NCI-H1436 treated with DMSO at 0.1 percent for 48 hours (cell line): Measurements from ENCODE around the gene DEPP1.
A peak's percentile ranks its signal among the peaks of the same experiment; 100 is the strongest.
"Not testable (repeated sequence)": the region's sequence is repeated elsewhere in the genome, so short reads cannot be mapped to it uniquely, and the experiment has no call there.

Experiments used
- DNase-seq: peaks from one replicate; lab custom pipeline; 2025; lab: John Stamatoyannopoulos, UW

DEPP1 gene, protein sequence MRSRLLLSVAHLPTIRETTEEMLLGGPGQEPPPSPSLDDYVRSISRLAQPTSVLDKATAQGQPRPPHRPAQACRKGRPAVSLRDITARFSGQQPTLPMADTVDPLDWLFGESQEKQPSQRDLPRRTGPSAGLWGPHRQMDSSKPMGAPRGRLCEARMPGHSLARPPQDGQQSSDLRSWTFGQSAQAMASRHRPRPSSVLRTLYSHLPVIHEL

DNA sequence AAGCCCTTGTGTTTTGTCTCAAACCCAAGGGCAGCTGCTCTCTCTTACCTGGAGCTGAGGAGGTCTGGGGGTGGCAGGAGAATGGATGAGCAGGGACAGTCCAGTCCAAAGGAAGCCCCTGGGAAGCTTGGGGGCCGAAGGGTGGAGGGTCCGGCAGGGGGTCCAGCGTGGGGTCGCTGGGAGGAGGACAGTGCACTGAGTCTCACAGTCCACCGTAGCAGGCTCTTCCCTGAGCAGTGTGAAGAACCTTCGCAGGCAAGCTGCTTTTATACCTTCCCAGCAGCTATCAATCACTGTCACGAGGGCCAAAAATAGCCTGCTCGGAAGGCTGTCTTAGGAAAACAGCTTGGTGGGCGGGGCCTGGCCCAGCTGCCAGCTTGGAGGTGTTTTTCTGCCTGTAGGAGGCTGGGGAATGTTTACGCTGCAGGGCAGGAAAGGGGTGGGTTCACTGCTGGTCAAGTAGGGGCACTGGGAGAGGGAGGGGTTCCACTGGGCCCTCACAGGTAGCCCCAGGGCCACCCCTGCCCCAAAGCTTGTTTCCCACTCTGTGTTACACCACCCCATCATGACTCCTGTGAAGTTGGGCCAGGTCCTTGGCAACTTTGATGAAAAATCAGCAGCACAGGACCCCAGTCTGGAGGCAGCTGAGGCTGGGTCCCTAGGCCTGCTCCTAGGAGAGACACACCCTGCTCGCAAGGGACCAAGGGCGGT, at the start of gene DEPP1:
Gene DEPP1, minus strand, starts transcription at position 240 of the 711 bp plus-strand sequence. CDS start 779 bp downstream, outside the sequence.
- peak; percentile 91 for DNase-seq

DNA sequence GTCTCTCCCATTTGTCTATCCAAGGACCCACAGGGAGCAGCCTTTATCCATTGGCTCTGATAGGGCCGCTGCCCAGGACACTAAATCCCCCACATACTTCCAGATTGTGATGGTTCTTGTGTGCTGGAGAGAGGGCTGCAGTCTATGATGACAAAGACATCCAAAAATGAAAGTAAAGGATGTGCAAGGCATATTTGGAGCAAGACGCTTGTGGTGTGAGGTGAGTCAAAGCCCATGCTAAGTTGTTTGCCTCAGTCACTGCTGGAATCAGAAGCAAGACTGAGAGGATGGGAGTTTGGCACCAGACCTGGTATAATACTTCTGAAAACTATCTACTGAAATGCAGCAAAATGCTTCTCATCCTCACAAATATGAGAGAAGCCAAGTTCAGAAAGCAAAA, 44.8 kb upstream of the DEPP1 start:
- DNase-seq = no peak

DNA sequence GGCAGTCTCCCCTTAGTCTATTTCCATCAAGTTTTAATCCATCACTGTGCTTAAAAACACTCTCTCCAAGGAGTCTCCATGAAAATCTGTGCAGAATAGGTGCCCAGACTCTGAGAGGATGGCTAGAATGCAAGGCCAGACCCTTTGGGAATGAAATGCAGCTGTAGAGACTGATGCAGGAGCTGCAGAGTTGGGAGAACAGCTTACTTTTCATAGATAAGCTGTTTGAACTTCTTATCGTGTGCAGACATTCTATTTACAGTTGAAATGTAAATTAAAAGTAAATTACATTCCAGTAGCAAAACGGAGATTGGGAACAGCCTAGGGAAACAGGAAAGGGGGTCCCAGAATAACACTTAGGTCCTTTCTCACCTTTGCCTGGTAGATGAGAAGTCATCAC, 37.0 kb upstream of the DEPP1 start:
- no peak for DNase-seq

DNA sequence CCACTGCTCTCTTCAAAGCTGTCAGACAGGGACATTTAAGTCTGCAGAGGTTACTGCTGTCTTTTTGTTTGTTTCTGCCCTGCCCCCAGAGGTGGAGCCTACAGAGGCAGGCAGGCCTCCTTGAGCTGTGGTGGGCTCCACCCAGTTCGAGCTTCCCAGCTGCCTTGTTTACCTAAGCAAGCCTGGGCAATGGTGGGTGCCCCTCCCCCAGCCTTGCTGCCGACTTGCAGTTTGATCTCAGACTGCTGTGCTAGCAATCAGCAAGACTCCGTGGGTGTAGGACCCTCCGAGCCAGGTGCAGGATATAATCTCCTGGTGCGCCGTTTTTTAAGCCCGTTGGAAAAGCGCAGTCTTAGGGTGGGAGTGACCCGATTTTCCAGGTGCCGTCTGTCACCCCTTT, 35.9 kb upstream of the DEPP1 start:
- DNase-seq = not testable (repeated sequence)

DNA sequence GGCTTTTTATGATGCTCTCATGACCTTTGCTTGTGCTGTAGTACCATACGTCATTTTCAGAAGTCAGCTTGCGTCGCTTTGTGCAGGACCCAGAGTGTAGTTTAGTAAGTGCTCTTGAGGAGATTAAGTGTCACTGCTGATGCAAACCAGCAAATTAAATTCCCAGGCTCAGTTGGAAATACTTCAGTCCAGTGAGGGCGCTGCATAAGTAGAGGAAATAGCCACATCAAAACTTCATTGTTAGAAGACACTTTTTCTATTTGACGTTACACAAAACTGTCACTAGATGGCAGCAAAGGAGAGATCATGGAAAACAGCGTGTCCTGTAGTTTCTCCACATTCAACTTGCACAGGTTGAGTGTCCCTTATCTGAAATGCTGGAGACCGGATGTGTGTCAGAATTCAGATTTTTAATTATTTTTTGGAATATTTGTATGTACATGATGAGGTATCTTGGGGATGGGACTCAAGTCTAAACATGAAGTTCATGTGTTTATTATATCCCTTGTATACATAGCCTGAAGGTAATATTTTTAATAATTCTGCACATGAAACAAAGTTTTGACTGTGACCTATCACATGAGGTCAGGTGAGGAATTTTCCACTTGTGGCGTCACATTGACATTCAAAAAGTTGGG, 30.0 kb upstream of the DEPP1 start:
- peak; percentile 51 for DNase-seq

DNA sequence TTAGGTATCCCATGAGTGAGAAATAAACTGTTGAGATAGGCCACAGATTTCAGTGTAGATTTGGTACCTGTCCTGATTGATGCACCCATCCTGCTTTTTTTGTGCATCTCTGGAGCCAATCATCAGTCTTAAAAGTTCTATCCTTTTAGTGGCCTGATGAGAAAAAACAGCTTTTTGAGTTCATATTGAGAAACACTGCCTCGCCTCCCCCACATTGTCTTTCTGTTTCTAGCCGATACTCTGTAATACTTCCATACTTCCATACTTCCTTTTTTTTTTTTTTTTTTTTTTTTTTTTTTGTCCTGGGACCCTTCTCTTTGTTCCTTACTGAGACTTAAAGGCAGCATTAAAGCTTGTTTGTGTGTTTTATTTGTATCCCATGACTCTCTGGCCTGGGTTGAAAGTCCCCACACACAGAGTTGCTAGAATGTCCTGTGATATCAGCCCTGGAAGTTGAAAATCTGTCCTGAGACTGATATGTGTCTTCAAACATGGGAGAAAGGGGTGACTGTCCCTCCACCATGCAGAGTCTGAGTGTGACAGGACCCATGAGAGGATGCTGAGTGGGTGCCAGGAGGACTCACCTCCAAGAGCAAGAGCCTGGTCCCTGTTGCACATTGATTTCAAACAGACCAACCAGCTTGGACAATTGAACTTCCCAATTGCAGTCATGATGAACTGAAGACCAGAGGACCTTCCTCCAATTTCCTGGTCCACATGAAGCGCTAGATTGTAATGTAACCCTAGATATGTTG, 27.8 kb upstream of the DEPP1 start:
- no peak for DNase-seq

DNA sequence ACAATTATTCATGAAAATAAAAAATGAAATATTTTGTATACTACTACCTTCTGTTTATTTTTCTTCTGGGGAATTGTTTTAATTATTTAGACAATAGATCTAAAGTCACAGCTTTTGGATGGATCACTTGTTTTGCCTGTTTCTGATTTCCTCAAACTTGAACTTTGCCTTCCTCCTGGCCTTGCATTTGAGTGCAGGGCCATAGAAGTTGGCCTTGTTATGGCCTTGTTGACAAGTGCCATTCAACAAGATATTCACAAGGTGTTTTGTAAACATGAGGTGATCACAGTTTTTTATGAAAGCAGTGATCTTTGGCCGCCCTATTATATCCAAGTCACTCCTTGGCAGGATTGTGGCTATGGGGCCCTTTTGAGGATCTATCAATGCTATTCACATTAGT, 26.7 kb upstream of the DEPP1 start:
- DNase-seq = no peak

DNA sequence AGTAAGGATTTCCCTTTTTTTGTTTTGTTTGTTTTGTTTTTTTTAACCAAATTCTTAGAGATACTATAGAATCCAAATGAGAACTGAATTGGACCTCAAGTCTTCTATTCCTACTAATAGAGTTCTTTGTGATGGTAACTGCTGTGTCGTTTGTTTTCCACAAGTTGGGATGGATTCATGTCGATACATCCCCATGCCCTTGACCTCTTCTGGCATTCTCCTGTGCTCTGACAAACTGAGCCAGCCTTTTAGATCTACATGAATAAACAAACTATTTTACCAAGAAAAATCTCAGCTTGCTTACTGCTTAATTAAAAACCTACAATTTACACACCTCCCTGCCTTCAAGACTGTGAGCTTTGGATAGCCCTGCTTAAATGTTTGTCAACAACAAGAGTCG, 26.1 kb upstream of the DEPP1 start:
- no peak for DNase-seq

DNA sequence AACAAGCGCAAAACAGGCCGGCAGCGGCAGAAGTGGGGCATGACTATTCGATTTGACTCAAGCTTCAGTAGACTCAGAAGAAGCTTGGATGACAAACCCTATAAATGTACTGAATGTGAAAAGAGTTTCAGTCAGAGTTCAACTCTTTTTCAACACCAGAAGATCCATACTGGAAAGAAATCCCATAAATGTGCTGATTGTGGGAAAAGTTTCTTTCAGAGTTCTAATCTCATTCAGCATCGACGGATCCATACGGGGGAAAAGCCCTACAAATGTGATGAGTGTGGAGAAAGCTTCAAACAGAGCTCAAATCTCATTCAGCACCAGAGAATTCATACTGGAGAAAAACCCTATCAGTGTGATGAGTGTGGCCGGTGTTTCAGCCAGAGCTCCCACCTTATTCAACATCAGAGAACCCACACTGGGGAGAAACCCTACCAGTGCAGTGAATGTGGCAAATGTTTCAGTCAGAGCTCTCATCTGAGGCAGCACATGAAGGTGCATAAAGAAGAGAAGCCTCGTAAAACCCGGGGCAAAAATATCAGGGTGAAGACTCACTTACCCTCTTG, 24.9 kb upstream of the DEPP1 start:
- DNase-seq = no peak

DNA sequence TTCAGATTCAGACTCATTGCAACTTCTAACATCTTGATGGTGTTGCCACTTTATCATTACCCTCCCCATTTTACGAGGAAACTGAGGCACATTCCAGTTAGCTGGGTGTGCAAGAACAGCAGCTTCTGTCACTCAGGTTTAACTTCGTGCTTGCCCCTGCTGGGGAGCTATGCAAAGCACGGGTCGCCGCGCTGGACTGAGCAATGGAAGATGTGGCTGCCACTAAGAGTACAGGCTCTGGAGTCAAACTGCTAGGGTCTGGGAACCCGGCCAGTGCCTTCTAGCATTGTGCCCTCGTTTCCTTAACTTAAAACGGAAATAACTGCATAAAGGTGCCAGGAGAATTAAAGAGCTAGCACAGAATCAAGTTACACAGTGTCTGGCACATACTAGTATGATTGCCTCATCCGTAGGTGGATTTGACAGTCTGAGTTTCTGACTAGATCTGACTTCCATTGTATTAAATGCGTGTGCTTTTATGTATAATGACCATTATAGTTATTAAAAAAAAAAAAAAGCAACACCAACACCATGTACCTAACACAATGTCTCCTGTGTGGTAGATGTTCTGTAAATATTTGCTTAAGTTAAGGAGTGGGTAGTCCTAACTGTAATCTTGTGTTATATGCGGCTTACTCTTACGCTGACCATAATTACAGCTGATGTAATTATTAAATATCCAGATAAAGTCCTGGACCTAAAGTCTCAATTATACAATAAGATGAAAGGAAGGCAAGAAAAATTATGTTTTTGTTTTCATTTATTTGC, 23.0 kb upstream of the DEPP1 start:
- DNase-seq = no peak

DNA sequence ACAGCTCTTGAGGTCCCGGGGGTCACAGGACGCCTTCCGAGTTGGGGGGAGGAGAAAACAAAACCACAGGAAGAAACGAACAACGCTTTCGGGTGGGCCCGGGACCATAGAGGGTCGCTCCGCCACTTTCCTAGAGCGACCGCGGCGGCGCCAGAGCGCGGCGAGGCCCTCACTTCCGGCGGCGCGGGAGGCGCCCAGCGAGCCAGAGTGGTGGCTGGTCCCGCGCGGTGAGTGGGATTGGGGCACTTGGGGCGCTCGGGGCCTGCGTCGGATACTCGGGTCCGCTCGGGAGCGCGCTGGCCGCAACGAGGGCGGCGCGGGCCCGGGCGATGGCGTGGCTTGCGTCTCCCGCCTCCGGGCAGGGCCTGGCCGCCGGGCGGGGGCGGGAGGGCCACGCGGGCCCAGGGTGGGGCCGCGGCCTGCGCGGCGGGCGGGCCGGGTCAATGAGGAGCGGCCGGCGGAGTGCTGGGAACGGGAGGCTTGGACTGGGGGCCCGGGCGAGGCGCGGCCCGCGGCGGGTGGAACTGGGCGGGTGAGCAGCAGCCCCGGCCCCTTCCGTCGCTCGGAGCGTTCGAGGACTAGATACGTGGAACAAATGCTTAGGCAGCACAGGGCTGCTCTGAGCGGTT, 22.3 kb upstream of the DEPP1 start, which contains the start of gene ZNF22:
Gene ZNF22, plus strand, starts transcription at position 172 of the 629 bp plus-strand sequence. CDS start 2,446 bp downstream, outside the sequence.
- no peak for DNase-seq

DNA sequence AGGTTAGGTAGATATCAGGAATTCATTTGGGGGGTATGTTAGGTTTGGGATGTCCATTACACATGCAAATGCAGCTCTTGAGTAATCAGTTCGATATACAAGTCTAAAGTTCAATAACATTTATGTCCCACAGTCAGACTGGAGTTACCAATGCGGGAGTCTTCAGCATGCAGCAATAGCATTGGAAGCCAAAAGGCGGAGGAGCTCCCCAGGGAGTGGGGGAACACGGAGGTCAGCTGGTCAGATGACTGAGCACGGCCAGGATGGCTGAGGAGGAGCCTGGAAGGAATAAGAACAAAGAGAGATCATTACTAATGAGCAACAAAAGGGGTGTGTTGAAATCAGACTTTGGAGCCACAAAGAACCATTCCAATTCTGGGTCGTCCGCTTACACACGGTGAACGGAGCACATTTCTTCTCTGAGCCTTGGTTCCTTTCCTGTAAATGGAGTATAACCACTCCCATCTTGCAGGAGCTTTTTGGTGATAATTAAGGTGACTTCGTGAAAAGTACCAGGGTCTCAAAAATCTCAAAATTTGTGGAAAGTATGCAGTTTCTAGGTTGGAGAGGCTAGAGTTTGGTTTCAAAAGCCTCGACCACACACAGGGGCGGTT, 21.6 kb upstream of the DEPP1 start:
- DNase-seq = no peak

DNA sequence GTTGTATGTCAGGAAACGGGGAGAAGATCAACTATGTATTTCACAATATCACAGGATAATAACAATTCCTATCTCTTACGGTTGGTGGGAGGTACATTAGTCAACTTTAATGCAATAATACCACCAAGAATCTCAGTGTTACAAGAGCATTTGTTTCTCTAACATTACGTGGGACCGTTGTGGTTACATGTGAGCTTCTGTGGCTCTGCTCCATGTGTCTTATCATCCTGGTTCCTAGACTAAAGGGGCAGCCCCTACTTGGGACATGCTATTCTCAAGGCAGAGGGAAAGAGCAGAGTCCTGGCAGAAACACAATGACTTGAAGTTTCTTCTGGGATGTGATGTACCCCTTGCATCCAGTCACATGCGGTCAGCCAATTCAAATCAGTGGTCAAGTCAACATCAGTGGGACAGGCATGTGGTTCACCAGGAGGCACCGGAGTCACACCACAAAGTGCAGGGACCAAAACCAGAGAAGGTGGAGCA, 19.6 kb upstream of the DEPP1 start:
- no peak for DNase-seq

DNA sequence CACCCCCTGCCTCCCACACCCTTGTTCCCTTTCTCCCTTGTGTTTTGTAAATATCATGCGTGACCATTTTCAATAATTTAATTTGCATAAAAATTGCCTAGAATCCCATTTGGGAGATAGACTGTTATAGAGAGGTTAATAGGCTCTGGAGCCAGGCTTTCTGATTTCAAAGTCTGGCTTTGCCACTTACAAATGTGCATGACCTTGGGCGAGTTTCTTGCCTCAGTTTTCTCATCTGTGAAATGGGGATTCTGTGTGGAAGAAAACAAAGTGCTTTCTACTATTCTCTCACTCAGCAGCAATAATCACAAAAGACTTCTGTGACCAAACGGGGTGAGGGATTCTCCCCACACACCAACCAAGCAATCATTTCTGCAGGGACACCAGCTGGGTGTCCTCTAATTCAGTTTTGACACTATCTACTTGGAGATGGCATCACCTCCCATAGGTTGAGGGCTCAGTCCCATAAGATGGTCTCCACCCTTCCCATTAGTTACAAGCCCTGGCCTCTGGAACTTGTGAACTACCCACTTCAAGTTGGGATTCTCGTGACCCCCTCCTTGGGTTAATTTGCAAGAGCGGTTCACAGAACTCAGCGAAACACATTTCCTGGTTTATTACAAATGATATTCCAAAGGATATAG, 18.6 kb upstream of the DEPP1 start:
- DNase-seq = no peak

DNA sequence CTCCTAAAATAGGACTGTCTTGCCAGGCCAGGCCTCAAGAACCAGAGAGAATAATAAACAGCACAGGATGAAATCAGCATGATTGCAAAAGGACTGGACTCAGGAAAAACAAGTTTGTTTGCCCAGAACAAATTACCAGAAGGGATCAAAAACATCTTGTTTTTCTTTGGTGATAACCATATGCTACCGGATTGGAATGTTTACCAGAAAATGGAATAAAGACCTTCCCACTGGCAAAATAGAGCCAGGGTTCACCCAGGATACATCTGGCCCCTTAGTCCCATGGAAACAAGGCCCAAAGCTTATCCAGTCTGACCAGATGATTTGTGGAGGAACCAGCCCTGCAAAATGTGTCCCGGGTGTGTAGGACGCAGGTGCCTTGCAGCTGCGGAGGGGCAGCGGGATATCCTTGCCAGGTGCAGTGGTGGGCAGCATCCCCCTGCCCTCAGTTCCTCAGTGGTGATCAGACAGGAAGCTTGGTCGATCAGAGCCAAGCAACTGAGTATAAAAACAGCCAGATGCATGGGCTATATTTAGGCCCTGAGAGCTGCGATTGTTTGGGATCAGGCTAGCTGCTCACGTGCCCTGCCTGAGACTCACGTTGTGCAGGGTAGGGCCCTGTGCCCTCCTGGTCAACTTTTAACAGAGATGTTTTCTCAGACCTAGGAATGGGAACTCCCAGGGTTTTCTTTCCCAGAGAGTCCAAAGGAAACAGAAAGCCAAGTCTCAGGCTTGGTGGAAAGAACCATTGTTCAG, 17.5 kb upstream of the DEPP1 start:
- no peak for DNase-seq

DNA sequence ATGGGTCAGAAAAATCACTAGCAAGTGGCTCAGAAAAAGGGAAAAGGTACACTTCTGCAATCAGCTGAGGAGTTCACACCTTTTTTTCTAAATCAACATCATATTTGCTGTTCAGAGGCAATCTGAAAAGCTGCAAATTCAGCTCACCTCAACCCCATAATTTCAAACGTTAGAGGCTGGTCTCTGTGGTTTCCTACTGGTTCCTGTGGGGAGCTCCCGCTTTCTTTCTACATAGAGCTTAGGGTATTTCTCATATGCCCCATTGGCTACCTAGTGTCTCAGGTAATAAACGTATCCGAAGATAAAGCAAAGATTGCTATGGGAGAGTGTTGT, 16.9 kb upstream of the DEPP1 start:
- DNase-seq = no peak

DNA sequence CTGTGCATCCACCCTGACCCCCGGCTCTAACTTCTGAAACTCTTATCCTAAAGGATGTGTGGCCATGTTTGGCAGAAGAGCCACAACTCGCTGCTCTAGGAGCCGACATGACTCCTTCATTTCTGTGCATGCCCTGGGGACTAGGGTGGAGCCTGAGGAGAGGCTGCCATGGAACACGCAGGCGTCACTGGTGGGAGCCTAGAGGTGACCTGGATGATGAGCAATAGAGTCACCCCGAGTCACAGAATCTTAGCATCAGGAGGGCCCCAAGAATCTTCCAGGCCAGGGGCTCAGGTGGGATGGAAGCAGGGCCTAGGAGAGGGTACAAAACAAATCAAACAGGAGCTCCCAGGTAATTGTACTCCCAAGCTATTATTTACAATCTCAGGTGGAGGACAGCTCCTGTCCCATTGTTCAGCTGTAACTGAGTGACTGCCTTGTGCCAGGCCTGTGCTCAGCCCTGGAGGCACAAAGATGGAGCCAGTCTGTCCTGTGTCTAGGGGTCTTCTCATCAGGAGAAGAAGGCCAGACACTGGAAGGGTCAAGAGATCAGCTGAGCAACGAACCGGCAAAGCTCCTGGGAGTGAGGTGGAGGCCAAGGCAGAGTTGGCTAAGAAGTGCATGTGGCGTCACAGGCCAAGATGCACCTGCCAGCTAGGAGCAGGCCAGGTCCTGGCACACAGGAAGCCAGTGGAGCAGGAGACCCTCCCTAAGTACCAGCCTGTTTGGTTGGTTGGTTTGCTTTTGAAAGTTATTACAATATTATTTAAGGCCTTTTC, 16.3 kb upstream of the DEPP1 start:
- no peak for DNase-seq
